BJ (cell line): ENCODE data around the gene TMEM209. TPM values are rescaled to one million over a fixed set of nuclear protein-coding genes. Genes with fewer than 3 reads are reported as not detected.
"Not testable (repeated sequence)": the region's sequence is repeated elsewhere in the genome, so short reads cannot be mapped to it uniquely, and the experiment has no call there.

Source experiments
- CTCF ChIA-PET: fragments of 350-600 bp; formaldehyde crosslinking; extraction: SDS; loops from one replicate; lab custom pipeline; 2021; ENCODE audit warnings: antibody characterized with exemption, inconsistent platforms; lab: Yijun Ruan, JAX
- POLR2A ChIA-PET: fragments of 300-600 bp; sonication (Branson Sonifier 250); formaldehyde crosslinking; extraction: SDS; loops from one replicate; lab custom pipeline; 2021; ENCODE audit warnings: antibody characterized with exemption; lab: Charles Lee
- DNase-seq: peaks from one replicate; pipeline ENCODE4 v3.0.0-alpha.2; 2011; ENCODE audit warnings: low read depth
- H3K27me3 ChIP-seq: 2 replicates; pipeline ENCODE4 v1.6.0; 2011; ENCODE audit warnings: low read length; ENCODE audit not compliant: control insufficient read depth, insufficient read depth
- H3K36me3 ChIP-seq: 2 replicates; pipeline ENCODE4 v1.5.1; 2011; ENCODE audit warnings: low read length; ENCODE audit not compliant: control insufficient read depth, insufficient read depth
- H3K4me3 ChIP-seq: 2 replicates; pipeline ENCODE4 v1.5.1; 2011; ENCODE audit warnings: low read depth, mild to moderate bottlenecking, control low read depth, low read length
- CTCF ChIP-seq: IDR thresholded peaks from 2 replicates; pipeline ENCODE4 v1.5.1; 2011; ENCODE audit warnings: low read depth, mild to moderate bottlenecking, control low read depth, inconsistent platforms, low read length, moderate library complexity; ENCODE audit not compliant: insufficient read depth
- polyA plus RNA-seq: library from polyadenylated mRNA; depleted of rRNA; stranded (reverse); fragments of >200 nt; gene quantifications from 2 replicates; pipeline ENCODE4 v1.2.3, GENCODE V29; 2011

Gene TMEM209
- polyA plus RNA-seq, 1 experiment, result 15.5 TPM

- POLR2A ChIA-PET, result no interaction called here
- no peak overlapping the region for H3K4me3 ChIP-seq
- CTCF ChIA-PET, result interaction anchor here (1.4 kb wide), 1 partner anchor 9 kb away, joined by 3 read pairs; no protein-coding TSS in a partner anchor
- no peak for DNase-seq
- no peaks in the 10 kb centered on the region for H3K27me3 ChIP-seq
- no peaks in the 10 kb centered on the region for H3K36me3 ChIP-seq
- no peak for TF ChIP-seq CTCF
Measured at GRCh38 chr7:130231792-130232191, 26.6 kb upstream of the TMEM209 start.

- DNase-seq, POLR2A ChIA-PET, H3K36me3 ChIP-seq, CTCF ChIA-PET, H3K27me3 ChIP-seq, H3K4me3 ChIP-seq: not testable (repeated sequence)
Measured at GRCh38 chr7:130229981-130230380, 24.8 kb upstream of the TMEM209 start.

DNA sequence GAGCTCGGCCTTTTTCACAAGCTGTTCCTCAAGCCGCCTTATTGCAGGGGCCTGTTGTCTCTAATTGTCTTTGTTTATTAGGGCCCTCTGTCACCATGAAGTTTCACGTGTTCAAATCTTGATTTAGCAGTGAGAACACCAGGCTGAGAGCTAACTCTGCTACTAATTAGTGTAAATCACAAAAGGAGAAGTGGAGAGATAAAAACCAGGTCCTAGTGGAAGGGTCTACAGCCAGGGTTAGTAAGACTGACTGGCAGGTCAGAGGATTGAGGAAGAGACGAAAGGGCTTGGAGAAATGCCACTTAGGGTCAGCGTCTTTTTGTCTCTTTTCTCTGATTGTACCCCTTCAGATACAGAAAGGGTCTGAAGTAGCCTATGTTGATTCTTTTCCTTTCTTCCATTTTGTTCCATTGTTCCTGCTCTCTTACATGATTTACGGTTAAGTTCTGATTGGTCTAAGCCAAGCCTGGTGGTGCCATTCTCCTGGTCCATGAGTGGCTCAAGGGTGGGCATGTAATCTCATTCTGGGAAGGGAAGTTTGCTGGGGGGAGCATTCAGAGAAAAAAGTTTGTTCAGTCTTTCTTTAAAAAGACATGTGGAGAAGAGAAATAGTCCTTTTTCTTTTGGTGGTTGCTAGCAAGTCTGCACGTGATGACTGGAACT, 23.8 kb upstream of the TMEM209 start:
- CTCF ChIA-PET, result interaction anchor here (0.6 kb wide), 1 partner anchor 463 kb away, joined by 3 read pairs; no protein-coding TSS in a partner anchor
- no peak for TF ChIP-seq CTCF
- H3K4me3 ChIP-seq, result no peak overlapping the region
- POLR2A ChIA-PET, result no interaction called here
- H3K27me3 ChIP-seq, result no peaks in the 10 kb centered on the region
- H3K36me3 ChIP-seq, result no peaks in the 10 kb centered on the region
- DNase-seq, result no peak

- ChIA-PET CTCF (no interaction called here), POLR2A (no interaction called here)
- no peak for DNase-seq
- Histone ChIP-seq H3K36me3 (no peaks in the 10 kb centered on the region), H3K27me3 (no peaks in the 10 kb centered on the region), H3K4me3 (no peak overlapping the region)
- TF ChIP-seq CTCF, result no peak
Measured at GRCh38 chr7:130227883-130228575, 22.8 kb upstream of the TMEM209 start.

DNA sequence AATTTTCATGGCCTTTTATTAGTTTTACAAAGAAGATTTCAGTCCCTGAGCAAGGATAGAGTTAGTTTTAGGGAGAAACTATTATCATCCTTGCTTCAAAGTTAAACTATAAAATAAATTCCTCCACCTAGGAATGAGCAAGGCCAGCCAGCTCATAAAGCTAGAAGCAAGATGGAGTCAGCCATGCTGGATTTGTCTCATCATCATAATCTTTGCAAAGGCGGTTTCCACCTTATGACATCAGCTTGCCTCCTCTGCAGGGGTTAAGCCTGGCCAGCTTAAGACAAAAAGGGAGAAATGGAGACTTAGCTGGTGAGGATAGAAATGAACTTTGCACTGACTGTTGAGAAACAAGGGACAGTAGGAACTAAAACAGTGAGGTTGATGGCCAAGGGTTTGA, 21.1 kb upstream of the TMEM209 start:
- no peak overlapping the region for H3K4me3 ChIP-seq
- no peaks in the 10 kb centered on the region for H3K36me3 ChIP-seq
- DNase-seq, result no peak
- no peaks in the 10 kb centered on the region for H3K27me3 ChIP-seq
- POLR2A ChIA-PET, result interaction anchor here (0.7 kb wide), 1 partner anchor 825 kb away, joined by 5 read pairs; no protein-coding TSS in a partner anchor
- no peak for TF ChIP-seq CTCF
- CTCF ChIA-PET, result interaction anchor here (0.8 kb wide), 1 partner anchor 12 kb away, joined by 3 read pairs; no protein-coding TSS in a partner anchor

DNA sequence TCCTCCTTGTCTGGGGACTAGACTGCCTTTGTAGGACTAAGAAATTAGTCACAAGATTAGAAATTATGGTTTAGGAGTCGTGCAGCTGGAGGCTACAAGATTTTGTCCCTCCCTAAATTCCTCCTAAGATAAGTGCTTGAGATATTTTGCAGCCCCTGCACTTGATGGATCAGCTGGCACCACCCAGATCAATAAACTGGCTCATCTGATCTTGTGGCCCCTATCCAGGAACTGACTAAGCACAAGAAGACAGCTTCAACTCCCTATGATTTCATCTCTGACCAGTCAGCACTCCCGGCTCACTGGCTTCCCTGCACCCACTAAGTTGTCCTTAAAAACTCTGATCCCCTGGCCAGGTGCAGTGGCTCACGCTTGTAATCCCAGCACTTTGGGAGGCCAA, 19.7 kb upstream of the TMEM209 start:
- CTCF ChIA-PET, result interaction anchor here (0.8 kb wide), 1 partner anchor 123 kb away, joined by 3 read pairs; no protein-coding TSS in a partner anchor
- DNase-seq, H3K27me3 ChIP-seq, H3K4me3 ChIP-seq, POLR2A ChIA-PET, H3K36me3 ChIP-seq: not testable (repeated sequence)
